ENCODE results near the gene ABLIM1.

DNA sequence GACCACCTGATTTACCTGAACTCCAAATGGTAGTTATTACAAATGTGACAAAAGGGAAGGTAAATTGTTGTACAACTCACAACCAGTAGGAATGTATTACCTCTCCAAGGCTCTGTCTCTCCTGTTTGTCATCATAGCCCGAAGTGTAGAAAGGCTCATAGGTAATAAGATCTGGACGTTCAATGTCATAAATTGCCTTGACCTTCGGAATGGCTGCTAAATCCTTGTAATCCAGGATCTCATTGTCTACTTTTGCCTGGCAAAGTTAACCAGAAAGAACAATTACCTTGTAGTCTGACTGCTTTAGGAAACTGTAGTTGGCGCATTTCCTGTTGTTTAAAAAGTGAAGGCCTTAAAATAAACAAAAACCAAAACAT lies 185.2 kb downstream of the ABLIM1 start:
- TF ChIP-seq, protein P1, sequence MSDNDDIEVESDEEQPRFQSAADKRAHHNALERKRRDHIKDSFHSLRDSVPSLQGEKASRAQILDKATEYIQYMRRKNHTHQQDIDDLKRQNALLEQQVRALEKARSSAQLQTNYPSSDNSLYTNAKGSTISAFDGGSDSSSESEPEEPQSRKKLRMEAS (IDR thresholded peaks at IDR 0.05): no peak
- no peak for TF ChIP-seq TAF1 (IDR thresholded peaks at IDR 0.05; ENCODE audit: low read depth)
- TF ChIP-seq REST (IDR thresholded peaks at IDR 0.05; ENCODE audit: low read depth): no peak

All from Ishikawa (cell line).